HepG2 (cell line): ENCODE results near the gene SDF2. TPM values are rescaled to one million over a fixed set of nuclear protein-coding genes. Genes with fewer than 3 reads are reported as not detected.

Source experiments
- ATAD3A ChIP-seq: sonication (generic); formaldehyde crosslinking; IDR thresholded peaks from 2 replicates; pipeline ENCODE4 v1.4.0; 2020; ENCODE audit warnings: missing genetic modification reagents
- E2F5 ChIP-seq: sonication (generic); formaldehyde crosslinking; conservative IDR thresholded peaks from 2 replicates; pipeline ENCODE4 v1.4.0; 2020; ENCODE audit warnings: missing genetic modification reagents
- FOXP1 ChIP-seq, 2 experiments: fragments of 450-650 bp in 1 of 2; IDR thresholded peaks; 2 replicates each; pipeline ENCODE4 v1.6.1; 2017 to 2018; ENCODE audit warnings: antibody characterized with exemption in 1 of 2
- RCOR2 ChIP-seq: IDR thresholded peaks from 2 replicates; pipeline ENCODE4 v1.6.1; 2016; ENCODE audit warnings: missing biosample characterization, missing genetic modification reagents
- SKI ChIP-seq: fragments of 450-650 bp; IDR thresholded peaks from one replicate; pipeline ENCODE4 v1.6.1; 2018; ENCODE audit warnings: mild to moderate bottlenecking; ENCODE audit not compliant: partially characterized antibody
- UBTF ChIP-seq: sonication (generic); formaldehyde crosslinking; IDR thresholded peaks from 2 replicates; pipeline ENCODE4 v1.4.0; 2020; ENCODE audit warnings: mild to moderate bottlenecking, missing genetic modification reagents
- ZBTB2 ChIP-seq: sonication (generic); formaldehyde crosslinking; IDR thresholded peaks from 2 replicates; pipeline ENCODE4 v1.8.0; 2022; ENCODE audit warnings: low read depth, missing genetic modification reagents
- ZBTB40 ChIP-seq, 2 experiments: fragments of 450-650 bp in 1 of 2; sonication (generic) in 1 of 2; formaldehyde crosslinking in 1 of 2; IDR thresholded peaks; 2 replicates each; pipeline versions ENCODE4 v1.6.1 to v1.8.0; 2016 to 2022; ENCODE audit warnings: antibody characterized with exemption in 1 of 2, mild to moderate bottlenecking in 1 of 2, missing genetic modification reagents in 1 of 2
- ZFP90 ChIP-seq: sonication (generic); formaldehyde crosslinking; IDR thresholded peaks from 2 replicates; pipeline ENCODE4 v1.8.0; 2022; ENCODE audit warnings: missing genetic modification reagents, mild to moderate bottlenecking, inconsistent platforms, borderline replicate concordance
- ZNF121 ChIP-seq: sonication (generic); formaldehyde crosslinking; IDR thresholded peaks from 2 replicates; pipeline ENCODE4 v1.5.0; 2020; ENCODE audit warnings: mild to moderate bottlenecking, missing genetic modification reagents
- ZNF282 ChIP-seq: fragments of 450-650 bp; IDR thresholded peaks from 2 replicates; pipeline ENCODE4 v1.6.1; 2018; ENCODE audit not compliant: partially characterized antibody
- ZNF382 ChIP-seq: sonication (generic); formaldehyde crosslinking; IDR thresholded peaks from 2 replicates; pipeline ENCODE4 v1.5.0; 2020; ENCODE audit warnings: missing genetic modification reagents, mild to moderate bottlenecking, borderline replicate concordance
- ZNF468 ChIP-seq: sonication (generic); formaldehyde crosslinking; IDR thresholded peaks from 2 replicates; pipeline ENCODE4 v1.8.0; 2022; ENCODE audit warnings: mild to moderate bottlenecking, moderate library complexity, missing genetic modification reagents
- ZNF746 ChIP-seq: sonication (generic); formaldehyde crosslinking; IDR thresholded peaks from 2 replicates; pipeline ENCODE4 v1.8.0; 2022; ENCODE audit warnings: mild to moderate bottlenecking, missing genetic modification reagents
- ZNF792 ChIP-seq: IDR thresholded peaks from 2 replicates; pipeline ENCODE4 v1.6.1; 2016
- polyA plus RNA-seq, 8 experiments: library from polyadenylated mRNA; depleted of rRNA in 3 of 8; stranded (reverse) in 7 of 8; unstranded in 1 of 8; fragments of >200 nt; fragmentation: Illumina TruSeq in 4 of 8; extraction: Trizol in 4 of 8; gene quantifications; 2 replicates each; pipeline versions ENCODE4 v1.2.1 to v1.2.3, GENCODE V29; 2011 to 2016; ENCODE audit warnings: low read depth in 4 of 8, missing spikeins in 1 of 8, mixed read lengths in 1 of 8; ENCODE audit not compliant: insufficient read depth in 1 of 8
- total RNA-seq, 5 experiments: library from RNA; depleted of rRNA; stranded (reverse); fragments of >200 nt; fragmentation: Illumina TruSeq; extraction: Trizol; gene quantifications; 2 replicates each; pipeline ENCODE4 v1.2.3, GENCODE V29; 2016; ENCODE audit warnings: low read depth in 1 of 5

SDF2 gene
- total and polyA plus RNA-seq, 2 of the 13 experiments (the other 11 are each of a cell fraction or from before 2014, with no cell fraction given), result 58.2 to 58.4 TPM

- TF ChIP-seq ZNF382 (no peak), ZNF121 (CRISPR knock-in tag) (no peak), E2F5 (CRISPR knock-in tag) (peak; percentile 52; the same call in 1 of the 2 replicates), ATAD3A (CRISPR knock-in tag) (no peak), UBTF (CRISPR knock-in tag) (peak; percentile 87), ZBTB2 (CRISPR knock-in tag) (no peak), ZBTB40 (IDR thresholded peaks at IDR 0.05) (no peak), ZBTB40 (CRISPR knock-in tag; IDR thresholded peaks at IDR 0.05) (peak; percentile 52; the same call in 1 of the 2 replicates), FOXP1 (IDR thresholded peaks at IDR 0.05) (no peak), FOXP1 (CRISPR knock-in tag; IDR thresholded peaks at IDR 0.05) (no peak), ZNF792 (peak; percentile 82), ZNF282 (no peak), ZNF468 (CRISPR knock-in tag) (no peak), SKI (peak; percentile 33), ZFP90 (peak; percentile 35; the same call in 1 of the 2 replicates), ZNF746 (no peak), RCOR2 (no peak)
Measured at GRCh38 chr17:28710861-28711722, 49.4 kb upstream of the SDF2 start (continued).
